Neutrophil (primary cell): ENCODE measurements around the gene PWWP2A.

Experiments
- H3K27ac ChIP-seq: fragments of 200-600 bp; sonication (generic); 2 replicates; pipeline ENCODE4 v1.5.1; 2016; ENCODE audit warnings: mild to moderate bottlenecking, moderate library complexity
- H3K27me3 ChIP-seq: fragments of 200-600 bp; sonication (generic); 2 replicates; pipeline ENCODE4 v1.6.0; 2016; ENCODE audit warnings: mild to moderate bottlenecking
- H3K36me3 ChIP-seq: fragments of 200-600 bp; sonication (generic); 2 replicates; pipeline ENCODE4 v1.5.1; 2017
- H3K4me1 ChIP-seq, 2 experiments: fragments of 200-600 bp in 1 of 2; sonication (generic) in 1 of 2; 1 replicate in 1 of 2; 2 replicates in 1 of 2; pipeline versions ENCODE4 v1.5.1 to v1.6.1; 2013 to 2016; ENCODE audit warnings: low read depth in 1 of 2, low read length in 1 of 2, mild to moderate bottlenecking in 1 of 2, moderate library complexity in 1 of 2; ENCODE audit not compliant: control insufficient read depth in 1 of 2, insufficient read depth in 1 of 2
- H3K4me3 ChIP-seq, 2 experiments: fragments of 200-600 bp in 1 of 2; sonication (generic) in 1 of 2; 1 replicate in 1 of 2; 2 replicates in 1 of 2; pipeline ENCODE4 v1.5.1; 2013 to 2016; ENCODE audit warnings: low read depth in 1 of 2, low read length in 1 of 2, mild to moderate bottlenecking in 1 of 2, moderate library complexity in 1 of 2
- H3K9me3 ChIP-seq: fragments of 200-600 bp; sonication (generic); 2 replicates; pipeline ENCODE4 v1.5.1; 2016
- CTCF ChIP-seq: fragments of 200-600 bp; sonication (generic); IDR thresholded peaks from 2 replicates; pipeline ENCODE4 v1.5.1; 2016; ENCODE audit warnings: antibody characterized with exemption

Gene PWWP2A

GRCh38 chr5:160119142-160119904, at the start of gene PWWP2A:
Gene PWWP2A (minus strand): TSS chr5:160119450. CDS start chr5:160119388, 62 bp downstream.
- H3K4me3 ChIP-seq = peak within 1 kb of the TSS; percentile 95 to 97
- no peaks in the 10 kb centered on the region for H3K9me3 ChIP-seq
- peak within 1 kb of the TSS; percentile 97 for H3K27ac ChIP-seq
- peaks cover 30% of the 10 kb centered on the region for H3K36me3 ChIP-seq
- no peak for TF ChIP-seq CTCF
- H3K4me1 ChIP-seq = peaks cover 18 to 20% of the 10 kb centered on the region in 2 experiments
- peaks cover 21% of the 10 kb centered on the region for H3K27me3 ChIP-seq

- H3K36me3 ChIP-seq = no peaks in the 10 kb centered on the region
- no peaks in the 10 kb centered on the region for H3K9me3 ChIP-seq
- H3K4me1 ChIP-seq = no peaks in the 10 kb centered on the region
- H3K27ac ChIP-seq = no peak overlapping the region
- TF ChIP-seq CTCF = no peak
- H3K4me3 ChIP-seq = no peak overlapping the region
- peaks cover 19% of the 10 kb centered on the region for H3K27me3 ChIP-seq
Observed at GRCh38 chr5:160167624-160168165, 48.4 kb upstream of the PWWP2A start.

- H3K4me1 ChIP-seq = no peaks in the 10 kb centered on the region
- peaks cover 19% of the 10 kb centered on the region for H3K27me3 ChIP-seq
- no peak overlapping the region for H3K27ac ChIP-seq
- no peak overlapping the region for H3K4me3 ChIP-seq
- no peaks in the 10 kb centered on the region for H3K36me3 ChIP-seq
- TF ChIP-seq CTCF = no peak
- H3K9me3 ChIP-seq = no peaks in the 10 kb centered on the region
Observed at GRCh38 chr5:160166973-160167623, 47.8 kb upstream of the PWWP2A start.

- H3K36me3 ChIP-seq = no peaks in the 10 kb centered on the region
- H3K9me3 ChIP-seq = no peaks in the 10 kb centered on the region
- no peak for TF ChIP-seq CTCF
- H3K27ac ChIP-seq = no peak overlapping the region
- no peaks in the 10 kb centered on the region for H3K4me1 ChIP-seq
- H3K4me3 ChIP-seq = no peak overlapping the region
- H3K27me3 ChIP-seq = peaks cover 19% of the 10 kb centered on the region
Observed at GRCh38 chr5:160166069-160166972, 47.1 kb upstream of the PWWP2A start.
